Smooth muscle cell (in vitro differentiated cells): ENCODE measurements around the gene EPM2A. TPM values are rescaled to one million over a fixed set of nuclear protein-coding genes. Genes with fewer than 3 reads are reported as not detected.

Experiments used
- DNase-seq: peaks from one replicate; lab custom pipeline; 2025; ENCODE audit not compliant: unreplicated experiment; lab: John Stamatoyannopoulos, UW
- H2AFZ ChIP-seq: fragments of 200-600 bp; sonication (generic); 2 replicates; pipeline ENCODE4 v1.6.0; 2016; ENCODE audit warnings: antibody characterized with exemption, low read depth, mild to moderate bottlenecking
- H3F3A ChIP-seq: fragments of 200-600 bp; sonication (generic); 2 replicates; pipeline ENCODE4 v1.6.0; 2017; ENCODE audit warnings: antibody characterized with exemption, low read depth
- H3K27ac ChIP-seq: fragments of 200-600 bp; sonication (generic); 2 replicates; pipeline ENCODE4 v1.5.1; 2016; ENCODE audit warnings: low read depth, mild to moderate bottlenecking
- H3K27me3 ChIP-seq: fragments of 200-600 bp; sonication (generic); 2 replicates; pipeline ENCODE4 v1.6.1; 2016; ENCODE audit warnings: low read depth, mild to moderate bottlenecking
- H3K36me3 ChIP-seq: fragments of 200-600 bp; sonication (generic); 2 replicates; pipeline ENCODE4 v1.5.1; 2016; ENCODE audit warnings: low read depth
- H3K4me1 ChIP-seq: fragments of 200-600 bp; sonication (generic); 2 replicates; pipeline ENCODE4 v1.5.1; 2016; ENCODE audit warnings: low read depth
- H3K4me2 ChIP-seq: fragments of 200-600 bp; sonication (generic); 2 replicates; pipeline ENCODE4 v1.6.0; 2016; ENCODE audit warnings: mild to moderate bottlenecking
- H3K4me3 ChIP-seq: fragments of 200-600 bp; sonication (generic); 2 replicates; pipeline ENCODE4 v1.5.1; 2016; ENCODE audit warnings: mild to moderate bottlenecking
- H3K79me2 ChIP-seq: fragments of 200-600 bp; sonication (generic); 2 replicates; pipeline ENCODE4 v1.6.0; 2016; ENCODE audit warnings: low read depth, mild to moderate bottlenecking
- H3K9ac ChIP-seq: fragments of 200-600 bp; sonication (generic); 2 replicates; pipeline ENCODE4 v1.6.0; 2016; ENCODE audit warnings: low read depth
- H3K9me3 ChIP-seq: fragments of 200-600 bp; sonication (generic); replicated peaks from 2 replicates; pipeline ENCODE4 v1.5.1; 2016; ENCODE audit warnings: low read depth
- H4K20me1 ChIP-seq: fragments of 200-600 bp; sonication (generic); 2 replicates; pipeline ENCODE4 v1.6.0; 2016; ENCODE audit warnings: low read depth
- CTCF ChIP-seq: fragments of 200-600 bp; sonication (generic); IDR thresholded peaks from 2 replicates; pipeline ENCODE4 v1.5.1; 2017; ENCODE audit warnings: borderline replicate concordance, mild to moderate bottlenecking, antibody characterized with exemption; ENCODE audit not compliant: insufficient read depth, poor library complexity, severe bottlenecking
- WGBS: methylation state at CpG from one replicate; pipeline ENCODE4 v1.1.7; 2016; ENCODE audit warnings: low lambda C conversion rate; 5-methylcytosine and 5-hydroxymethylcytosine counted together
- polyA plus RNA-seq: library from polyadenylated mRNA; unstranded; fragments of >200 nt; fragmentation: Nextera tagmentation; extraction: Ambion mirVana; gene quantifications from 2 replicates; pipeline ENCODE4 v1.2.1, GENCODE V29; 2016
- total RNA-seq: library from RNA; depleted of rRNA; stranded (reverse); fragments of >200 nt; gene quantifications from 2 replicates; pipeline ENCODE4 v1.2.3, GENCODE V29; 2014

Gene EPM2A
- total and polyA plus RNA-seq, 2 experiments from 2014 or later: 2.8 to 5.3 TPM

GRCh38 chr6:145629478-145629877 is 105.8 kb downstream of the EPM2A start:
- no peak overlapping the region for H3K9ac ChIP-seq
- WGBS: 91% methylated on average over 4 of the region's 4 CpGs
- TF ChIP-seq CTCF: no peak
- H2AFZ ChIP-seq: no peak overlapping the region
- H3K36me3 ChIP-seq: no peaks in the 10 kb centered on the region
- no peak overlapping the region for H3K27ac ChIP-seq
- H3K4me2 ChIP-seq: no peak overlapping the region
- no peaks in the 10 kb centered on the region for H3F3A ChIP-seq
- no peaks in the 10 kb centered on the region for H3K9me3 ChIP-seq
- no peaks in the 10 kb centered on the region for H3K79me2 ChIP-seq
- no peaks in the 10 kb centered on the region for H4K20me1 ChIP-seq
- H3K4me1 ChIP-seq: peaks cover 4% of the 10 kb centered on the region
- no peak for DNase-seq
- H3K4me3 ChIP-seq: no peak overlapping the region
- H3K27me3 ChIP-seq: no peaks in the 10 kb centered on the region

GRCh38 chr6:145627451-145627850 is 107.9 kb downstream of the EPM2A start:
- no peaks in the 10 kb centered on the region for H3K27me3 ChIP-seq
- no peaks in the 10 kb centered on the region for H3F3A ChIP-seq
- no peak overlapping the region for H2AFZ ChIP-seq
- no peaks in the 10 kb centered on the region for H3K9me3 ChIP-seq
- no peaks in the 10 kb centered on the region for H4K20me1 ChIP-seq
- DNase-seq: no peak
- no peak overlapping the region for H3K4me2 ChIP-seq
- H3K4me3 ChIP-seq: no peak overlapping the region
- H3K27ac ChIP-seq: no peak overlapping the region
- H3K4me1 ChIP-seq: no peaks in the 10 kb centered on the region
- no peak overlapping the region for H3K9ac ChIP-seq
- H3K36me3 ChIP-seq: no peaks in the 10 kb centered on the region
- TF ChIP-seq CTCF: no peak
- no peaks in the 10 kb centered on the region for H3K79me2 ChIP-seq
- WGBS: 96% methylated on average over 17 of the region's 17 CpGs

- no peaks in the 10 kb centered on the region for H3K36me3 ChIP-seq
- no peak overlapping the region for H3K4me2 ChIP-seq
- no peaks in the 10 kb centered on the region for H3K27me3 ChIP-seq
- H3K4me1 ChIP-seq: no peaks in the 10 kb centered on the region
- H4K20me1 ChIP-seq: no peaks in the 10 kb centered on the region
- TF ChIP-seq CTCF: no peak
- WGBS: 68% methylated on average over 7 of the region's 7 CpGs
- no peak for DNase-seq
- no peaks in the 10 kb centered on the region for H3K9me3 ChIP-seq
- no peak overlapping the region for H3K27ac ChIP-seq
- no peaks in the 10 kb centered on the region for H3F3A ChIP-seq
- H3K9ac ChIP-seq: no peak overlapping the region
- H3K4me3 ChIP-seq: no peak overlapping the region
- H3K79me2 ChIP-seq: no peaks in the 10 kb centered on the region
- no peak overlapping the region for H2AFZ ChIP-seq
Observed at GRCh38 chr6:145626857-145627256, 108.5 kb downstream of the EPM2A start.

GRCh38 chr6:145623231-145623630 is 112.1 kb downstream of the EPM2A start:
- no peaks in the 10 kb centered on the region for H3K79me2 ChIP-seq
- H3F3A ChIP-seq: no peaks in the 10 kb centered on the region
- DNase-seq: no peak
- H3K27me3 ChIP-seq: no peaks in the 10 kb centered on the region
- H3K9ac ChIP-seq: no peak overlapping the region
- H3K36me3 ChIP-seq: no peaks in the 10 kb centered on the region
- TF ChIP-seq CTCF: no peak
- 95% methylated on average over 1 of the region's 1 CpG for WGBS
- no peaks in the 10 kb centered on the region for H3K9me3 ChIP-seq
- H3K27ac ChIP-seq: no peak overlapping the region
- H3K4me1 ChIP-seq: no peaks in the 10 kb centered on the region
- H3K4me2 ChIP-seq: no peak overlapping the region
- H2AFZ ChIP-seq: no peak overlapping the region
- no peaks in the 10 kb centered on the region for H4K20me1 ChIP-seq
- H3K4me3 ChIP-seq: no peak overlapping the region
